Measurements from ENCODE around the gene WIPF3.

- TF ChIP-seq CTCF (IDR thresholded peaks at IDR 0.05) (no peak), POLR2A (IDR thresholded peaks at IDR 0.05) (no peak), POLR2AphosphoS5 (IDR thresholded peaks at IDR 0.05) (no peak)
Measured at GRCh38 chr7:29794959-29795629, 11.2 kb upstream of the WIPF3 start.
